Caco-2 (cell line): ENCODE results near the gene VAV2. TPM values are rescaled to one million over a fixed set of nuclear protein-coding genes. Genes with fewer than 3 reads are reported as not detected.

ENCODE experiments used
- BruUV-seq: library from RNA; stranded (reverse); fragments of 400-500 nt; replicated peaks from 2 replicates; lab custom pipeline; 2021; lab: Mats Ljungman, UMichigan
- CTCF ChIA-PET: fragments of 300-600 bp; sonication (Branson Sonifier 250); formaldehyde crosslinking; loops from one replicate; lab custom pipeline; 2022; ENCODE audit warnings: antibody characterized with exemption; lab: Charles Lee
- POLR2A ChIA-PET: fragments of 300-600 bp; sonication (Branson Sonifier 250); formaldehyde crosslinking; loops from one replicate; lab custom pipeline; 2022; ENCODE audit warnings: antibody characterized with exemption; lab: Charles Lee
- DNase-seq, 2 experiments: peaks; one replicate each; pipeline versions ENCODE4 v3.0.0 to v3.0.0-alpha.2; 2020 to 2022
- H3K27me3 ChIP-seq: replicated peaks from 2 replicates; pipeline ENCODE4 v1.6.0; 2011; ENCODE audit warnings: low read length; ENCODE audit not compliant: control insufficient read depth, insufficient read depth
- H3K36me3 ChIP-seq: 2 replicates; pipeline ENCODE4 v1.5.1; 2011; ENCODE audit warnings: low read length; ENCODE audit not compliant: control insufficient read depth, insufficient read depth
- H3K4me1 ChIP-seq: fragments of 250-450 bp; sonication (Bioruptor Pico); 2 replicates; pipeline ENCODE4 v1.5.1; 2020; ENCODE audit warnings: mild to moderate bottlenecking
- H3K4me3 ChIP-seq: 2 replicates; pipeline ENCODE4 v1.5.1; 2011; ENCODE audit warnings: low read depth, mild to moderate bottlenecking, control low read depth, low read length
- H3K9me3 ChIP-seq: fragments of 250-450 bp; sonication (Bioruptor Pico); 2 replicates; pipeline ENCODE4 v1.5.1; 2020; ENCODE audit warnings: mild to moderate bottlenecking, moderate library complexity
- H3K27ac Mint-ChIP-seq: one replicate; pipeline ENCODE4 v1.8.0; 2022; ENCODE audit warnings: mixed read lengths; ENCODE audit not compliant: unreplicated experiment
- H3K27me3 Mint-ChIP-seq: one replicate; pipeline ENCODE4 v1.8.0; 2022; ENCODE audit warnings: mixed read lengths; ENCODE audit not compliant: insufficient read depth, unreplicated experiment
- H3K36me3 Mint-ChIP-seq: one replicate; pipeline ENCODE4 v1.8.0; 2022; ENCODE audit warnings: mild to moderate bottlenecking, mixed read lengths; ENCODE audit not compliant: insufficient read depth, unreplicated experiment
- H3K4me1 Mint-ChIP-seq: one replicate; pipeline ENCODE4 v1.8.0; 2022; ENCODE audit warnings: low read depth, mixed read lengths; ENCODE audit not compliant: unreplicated experiment
- H3K4me3 Mint-ChIP-seq: one replicate; pipeline ENCODE4 v1.8.0; 2022; ENCODE audit warnings: mild to moderate bottlenecking, moderate library complexity, mixed read lengths; ENCODE audit not compliant: unreplicated experiment
- H3K9me3 Mint-ChIP-seq: one replicate; pipeline ENCODE4 v1.8.0; 2022; ENCODE audit warnings: mixed read lengths; ENCODE audit not compliant: unreplicated experiment
- intact Hi-C: fragments of 100-400 bp; cut with micrococcal nuclease; formaldehyde crosslinking; loops from one replicate; pipeline ENCODE4 v1.10.0; 2022; ENCODE audit not compliant: unreplicated experiment
- total RNA-seq: library from RNA; stranded (reverse); gene quantifications from 2 replicates; pipeline ENCODE4 v1.2.3, GENCODE V29; 2022
- TF ChIP-seq, protein P1 (sequence below), 2 experiments: fragments of 200-600 bp in 1 of 2; IDR thresholded peaks; 1 replicate in 1 of 2; 2 replicates in 1 of 2; pipeline versions ENCODE4 v1.5.1 to v1.8.0; 2011 to 2022; ENCODE audit warnings: antibody characterized with exemption in 1 of 2, control low read depth in 1 of 2, inconsistent platforms in 1 of 2, low read depth in 1 of 2, low read length in 1 of 2, mild to moderate bottlenecking in 1 of 2, moderate library complexity in 1 of 2; ENCODE audit not compliant: insufficient read depth in 1 of 2, severe bottlenecking in 1 of 2, unreplicated experiment in 1 of 2

VAV2 gene
- total RNA-seq, 1 experiment from 2014 or later = 55.3 TPM

DNA sequence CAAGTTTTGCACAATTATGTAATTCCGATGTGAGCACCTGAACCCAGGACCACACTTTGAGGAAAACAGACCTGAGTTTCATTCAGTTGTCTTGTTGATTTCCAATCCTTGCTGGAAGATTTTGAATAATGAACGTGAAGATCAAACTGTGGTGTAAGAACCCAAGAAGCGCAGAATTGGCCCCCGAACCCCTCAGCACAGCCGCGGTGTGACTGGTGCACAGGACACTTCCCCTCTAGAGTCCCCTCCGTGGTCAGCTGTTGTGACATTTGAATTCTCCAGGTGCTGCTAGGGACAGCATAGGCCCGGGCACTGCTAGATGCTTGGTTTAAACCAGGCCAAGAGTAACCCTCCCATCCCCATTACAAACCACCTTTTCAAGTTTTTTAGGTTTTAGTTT lies 34.9 kb upstream of the VAV2 start:
- no TSS peak for BruUV-seq
- Histone ChIP-seq H3K27me3 (no peaks in the 10 kb centered on the region), H3K4me1 (0 out of 2 replicates have a peak, but pooled peaks cover 4% of the 10 kb centered on the region), H3K4me3 (no peak overlapping the region), H3K36me3 (peaks cover 1% of the 10 kb centered on the region; the same call in 1 of the 2 replicates), H3K9me3 (no peaks in the 10 kb centered on the region)
- Mint-ChIP-seq H3K4me1 (no peaks in the 10 kb centered on the region), H3K9me3 (no peaks in the 10 kb centered on the region), H3K27ac (no peak overlapping the region), H3K36me3 (peaks cover 34% of the 10 kb centered on the region), H3K4me3 (no peak overlapping the region), H3K27me3 (no peaks in the 10 kb centered on the region)
- POLR2A ChIA-PET = no interaction called here
- intact Hi-C loops = no loop called here
- TF ChIP-seq, protein P1, sequence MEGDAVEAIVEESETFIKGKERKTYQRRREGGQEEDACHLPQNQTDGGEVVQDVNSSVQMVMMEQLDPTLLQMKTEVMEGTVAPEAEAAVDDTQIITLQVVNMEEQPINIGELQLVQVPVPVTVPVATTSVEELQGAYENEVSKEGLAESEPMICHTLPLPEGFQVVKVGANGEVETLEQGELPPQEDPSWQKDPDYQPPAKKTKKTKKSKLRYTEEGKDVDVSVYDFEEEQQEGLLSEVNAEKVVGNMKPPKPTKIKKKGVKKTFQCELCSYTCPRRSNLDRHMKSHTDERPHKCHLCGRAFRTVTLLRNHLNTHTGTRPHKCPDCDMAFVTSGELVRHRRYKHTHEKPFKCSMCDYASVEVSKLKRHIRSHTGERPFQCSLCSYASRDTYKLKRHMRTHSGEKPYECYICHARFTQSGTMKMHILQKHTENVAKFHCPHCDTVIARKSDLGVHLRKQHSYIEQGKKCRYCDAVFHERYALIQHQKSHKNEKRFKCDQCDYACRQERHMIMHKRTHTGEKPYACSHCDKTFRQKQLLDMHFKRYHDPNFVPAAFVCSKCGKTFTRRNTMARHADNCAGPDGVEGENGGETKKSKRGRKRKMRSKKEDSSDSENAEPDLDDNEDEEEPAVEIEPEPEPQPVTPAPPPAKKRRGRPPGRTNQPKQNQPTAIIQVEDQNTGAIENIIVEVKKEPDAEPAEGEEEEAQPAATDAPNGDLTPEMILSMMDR (IDR thresholded peaks at IDR 0.05; ENCODE audit: insufficient read depth in 1 of 2, low read depth in 1 of 2, low read length in 1 of 2, severe bottlenecking in 1 of 2, unreplicated experiment in 1 of 2) = no peak
- CTCF ChIA-PET = no interaction called here
- no peak for DNase-seq

DNA sequence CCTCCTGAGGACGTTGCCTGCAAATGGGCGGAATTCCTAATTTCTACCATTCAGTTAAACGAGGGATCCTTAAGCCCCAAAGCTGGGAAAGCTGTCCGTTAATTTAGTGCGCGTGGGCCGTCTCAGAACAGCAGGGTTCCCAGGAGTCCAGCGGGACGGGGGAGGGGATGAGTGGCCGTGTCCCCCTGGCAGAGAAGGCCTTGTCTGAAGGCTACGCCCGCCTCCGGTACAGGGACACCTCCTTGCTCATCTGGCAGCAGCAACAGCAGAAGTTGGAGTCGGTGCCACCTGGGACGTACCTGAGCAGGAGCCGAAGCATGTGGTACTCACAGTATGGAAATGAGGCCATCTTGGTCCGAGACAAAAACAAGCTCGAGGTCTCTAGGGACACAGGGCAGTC lies 34.5 kb upstream of the VAV2 start:
- Mint-ChIP-seq H3K4me1 (no peaks in the 10 kb centered on the region), H3K27ac (no peak overlapping the region), H3K27me3 (no peaks in the 10 kb centered on the region), H3K36me3 (peaks cover 34% of the 10 kb centered on the region), H3K9me3 (no peaks in the 10 kb centered on the region), H3K4me3 (peak overlapping the region; percentile 75)
- TF ChIP-seq, protein P1 (IDR thresholded peaks at IDR 0.05; ENCODE audit: insufficient read depth in 1 of 2, low read depth in 1 of 2, low read length in 1 of 2, severe bottlenecking in 1 of 2, unreplicated experiment in 1 of 2) = no peak
- DNase-seq = no peak
- Histone ChIP-seq H3K36me3 (peaks cover 1% of the 10 kb centered on the region; the same call in 1 of the 2 replicates), H3K4me1 (0 out of 2 replicates have a peak, but pooled peaks cover 4% of the 10 kb centered on the region), H3K27me3 (no peaks in the 10 kb centered on the region), H3K9me3 (no peaks in the 10 kb centered on the region), H3K4me3 (no peak overlapping the region)
- BruUV-seq = TSS peak; percentile 42
- ChIA-PET CTCF (no interaction called here), POLR2A (no interaction called here)
- intact Hi-C loops = no loop called here

DNA sequence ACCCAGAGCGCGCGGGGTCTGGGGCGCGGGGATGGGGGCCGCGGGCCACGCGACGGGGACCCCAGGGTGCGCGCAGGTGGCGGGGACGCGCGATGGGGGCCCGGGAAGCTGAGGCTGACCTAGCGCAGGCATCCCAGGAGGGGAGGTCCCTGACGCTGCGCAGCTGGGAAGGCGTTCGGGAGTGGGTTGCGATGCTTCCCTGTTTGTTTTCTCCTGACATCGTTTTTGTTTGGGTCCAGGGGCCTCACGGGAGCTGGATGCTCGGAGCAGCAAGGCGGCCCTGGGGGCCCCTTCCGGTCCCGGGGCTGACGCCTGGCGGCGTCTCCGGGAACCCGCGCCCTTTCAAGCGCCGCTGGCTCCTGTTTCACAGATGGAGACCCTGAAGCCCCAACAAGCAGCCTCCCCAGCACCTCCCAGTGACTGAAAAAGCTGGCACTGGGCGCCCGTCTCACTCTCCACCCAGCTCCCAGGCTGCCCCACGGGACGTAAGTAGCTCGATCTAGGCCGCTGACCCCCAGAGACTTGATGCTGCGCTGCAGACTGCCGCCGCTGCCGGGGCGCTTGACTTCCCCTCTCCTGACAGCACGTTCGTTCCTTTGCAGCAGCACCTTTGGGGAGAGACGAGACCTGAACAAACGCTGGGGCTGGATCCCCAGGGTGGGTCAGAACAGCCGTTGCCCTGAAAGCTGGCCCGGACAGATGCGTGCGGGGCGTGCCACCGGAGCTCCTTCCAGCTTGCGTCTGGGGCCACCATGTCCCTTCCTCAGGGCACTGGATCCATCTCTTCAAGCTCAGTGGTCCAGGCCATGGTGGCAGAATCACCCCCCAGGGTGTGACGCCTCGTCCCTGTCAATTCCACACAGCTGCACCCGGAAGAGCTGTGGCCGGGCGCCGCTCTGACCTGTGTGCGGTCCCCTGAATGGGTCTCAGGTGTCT lies 33.8 kb upstream of the VAV2 start:
- H3K27ac Mint-ChIP-seq = peak overlapping the region; percentile 35
- TF ChIP-seq, protein P1 (IDR thresholded peaks at IDR 0.05; ENCODE audit: insufficient read depth in 1 of 2, low read depth in 1 of 2, low read length in 1 of 2, severe bottlenecking in 1 of 2, unreplicated experiment in 1 of 2) = peak in 1 of 2 experiments; percentile 35
- POLR2A ChIA-PET = interaction anchor here (0.6 to 1.1 kb wide), 2 partner anchors 11 to 41 kb away, joined by 3 to 5 read pairs; no protein-coding TSS in a partner anchor

More for the DNA sequence above, 33.8 kb upstream of the VAV2 start:
- peak overlapping the region; percentile 87 for H3K4me3 ChIP-seq
- peaks cover 1% of the 10 kb centered on the region; the same call in 1 of the 2 replicates for H3K36me3 ChIP-seq
- H3K9me3 ChIP-seq = no peaks in the 10 kb centered on the region
- CTCF ChIA-PET = interaction anchor here (0.9 to 1.9 kb wide), 3 partner anchors 31 to 256 kb away, joined by 6 to 13 read pairs (median 8); no protein-coding TSS in a partner anchor
- intact Hi-C loops = loop anchor here (1.0 kb wide), 1 partner anchor 42 kb away; the partner anchor contains the start of gene BRD3
- Mint-ChIP-seq H3K4me1 (no peaks in the 10 kb centered on the region), H3K9me3 (no peaks in the 10 kb centered on the region), H3K27me3 (no peaks in the 10 kb centered on the region), H3K4me3 (peak overlapping the region; percentile 75), H3K36me3 (peaks cover 29% of the 10 kb centered on the region)
- H3K4me1 ChIP-seq = 0 out of 2 replicates have a peak, but pooled peaks cover 4% of the 10 kb centered on the region
- DNase-seq = peak in 1 of 2 experiments; percentile 59
- no TSS peak for BruUV-seq
- H3K27me3 ChIP-seq = no peaks in the 10 kb centered on the region
